Astrocyte (in vitro differentiated cells and primary cell): ENCODE data around the gene C9orf50.

Source experiments
- EZH2 ChIP-seq: IDR thresholded peaks from 2 replicates; pipeline ENCODE4 v1.6.1; 2012; ENCODE audit warnings: mild to moderate bottlenecking, low read length, inconsistent platforms; ENCODE audit not compliant: insufficient read depth
- TF ChIP-seq, protein P1 (sequence below): IDR thresholded peaks from 2 replicates; pipeline ENCODE4 v1.5.1; 2011; ENCODE audit warnings: low read depth, mild to moderate bottlenecking, inconsistent platforms, low read length, moderate library complexity; ENCODE audit not compliant: insufficient read depth

GRCh38 chr9:129667850-129668249 is 46.9 kb upstream of the C9orf50 start:
- TF ChIP-seq, protein P1, sequence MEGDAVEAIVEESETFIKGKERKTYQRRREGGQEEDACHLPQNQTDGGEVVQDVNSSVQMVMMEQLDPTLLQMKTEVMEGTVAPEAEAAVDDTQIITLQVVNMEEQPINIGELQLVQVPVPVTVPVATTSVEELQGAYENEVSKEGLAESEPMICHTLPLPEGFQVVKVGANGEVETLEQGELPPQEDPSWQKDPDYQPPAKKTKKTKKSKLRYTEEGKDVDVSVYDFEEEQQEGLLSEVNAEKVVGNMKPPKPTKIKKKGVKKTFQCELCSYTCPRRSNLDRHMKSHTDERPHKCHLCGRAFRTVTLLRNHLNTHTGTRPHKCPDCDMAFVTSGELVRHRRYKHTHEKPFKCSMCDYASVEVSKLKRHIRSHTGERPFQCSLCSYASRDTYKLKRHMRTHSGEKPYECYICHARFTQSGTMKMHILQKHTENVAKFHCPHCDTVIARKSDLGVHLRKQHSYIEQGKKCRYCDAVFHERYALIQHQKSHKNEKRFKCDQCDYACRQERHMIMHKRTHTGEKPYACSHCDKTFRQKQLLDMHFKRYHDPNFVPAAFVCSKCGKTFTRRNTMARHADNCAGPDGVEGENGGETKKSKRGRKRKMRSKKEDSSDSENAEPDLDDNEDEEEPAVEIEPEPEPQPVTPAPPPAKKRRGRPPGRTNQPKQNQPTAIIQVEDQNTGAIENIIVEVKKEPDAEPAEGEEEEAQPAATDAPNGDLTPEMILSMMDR, result no peak
- TF ChIP-seq EZH2, result no peak
